Astrocyte (in vitro differentiated cells and primary cell): ENCODE measurements around the gene KRTAP10-2. TPM values are rescaled to one million over a fixed set of nuclear protein-coding genes. Genes with fewer than 3 reads are reported as not detected.
"Not testable (repeated sequence)": the region's sequence is repeated elsewhere in the genome, so short reads cannot be mapped to it uniquely, and the experiment has no call there.

ENCODE experiments used
- DNase-seq: peaks from one replicate; pipeline ENCODE4 v3.0.0-alpha.2; 2010; ENCODE audit warnings: low read depth
- FAIRE-seq: peaks from 2 replicates; lab custom pipeline; 2011; peaks lifted over from hg19 to GRCh38; lab: Jason Lieb, UNC
- H2AFZ ChIP-seq: 2 replicates; pipeline ENCODE4 v1.6.0; 2012; ENCODE audit warnings: low read depth, low read length, inconsistent platforms
- H3K27ac ChIP-seq: 2 replicates; pipeline ENCODE4 v1.5.1; 2011; ENCODE audit warnings: low read depth, low read length, inconsistent platforms
- H3K27me3 ChIP-seq: 2 replicates; pipeline ENCODE4 v1.6.0; 2011; ENCODE audit warnings: low read length, inconsistent platforms; ENCODE audit not compliant: insufficient read depth
- H3K36me3 ChIP-seq: 2 replicates; pipeline ENCODE4 v1.5.1; 2011; ENCODE audit warnings: low read length, inconsistent platforms; ENCODE audit not compliant: insufficient read depth
- H3K4me1 ChIP-seq: 2 replicates; pipeline ENCODE4 v1.5.1; 2011; ENCODE audit warnings: low read length, inconsistent platforms; ENCODE audit not compliant: insufficient read depth
- H3K4me2 ChIP-seq: 2 replicates; pipeline ENCODE4 v1.6.0; 2012; ENCODE audit warnings: low read length, inconsistent platforms
- H3K4me3 ChIP-seq: 2 replicates; pipeline ENCODE4 v1.5.1; 2011; ENCODE audit warnings: low read depth, mild to moderate bottlenecking, low read length, inconsistent platforms; ENCODE audit not compliant: insufficient read depth
- H3K79me2 ChIP-seq: 2 replicates; pipeline ENCODE4 v1.6.0; 2012; ENCODE audit warnings: mild to moderate bottlenecking, low read length, inconsistent platforms; ENCODE audit not compliant: insufficient read depth
- H3K9ac ChIP-seq: 2 replicates; pipeline ENCODE4 v1.6.0; 2012; ENCODE audit warnings: mild to moderate bottlenecking, low read length, inconsistent platforms
- H3K9me3 ChIP-seq: 2 replicates; pipeline ENCODE4 v1.5.1; 2012; ENCODE audit warnings: low read depth, mild to moderate bottlenecking, low read length, inconsistent platforms; ENCODE audit not compliant: insufficient read depth
- H4K20me1 ChIP-seq: 2 replicates; pipeline ENCODE4 v1.6.0; 2012; ENCODE audit warnings: low read length, inconsistent platforms; ENCODE audit not compliant: insufficient read depth
- H3K27ac Mint-ChIP-seq: one replicate; pipeline ENCODE4 v1.8.0; 2021; ENCODE audit warnings: mild to moderate bottlenecking, mixed read lengths; ENCODE audit not compliant: unreplicated experiment
- H3K27me3 Mint-ChIP-seq: one replicate; pipeline ENCODE4 v1.8.0; 2021; ENCODE audit warnings: low read depth, mixed read lengths; ENCODE audit not compliant: unreplicated experiment
- H3K36me3 Mint-ChIP-seq: one replicate; pipeline ENCODE4 v1.8.0; 2021; ENCODE audit warnings: low read depth, mixed read lengths; ENCODE audit not compliant: unreplicated experiment
- H3K4me1 Mint-ChIP-seq: one replicate; pipeline ENCODE4 v1.8.0; 2021; ENCODE audit warnings: low read depth, mixed read lengths; ENCODE audit not compliant: unreplicated experiment
- H3K4me3 Mint-ChIP-seq: one replicate; pipeline ENCODE4 v1.8.0; 2021; ENCODE audit warnings: mild to moderate bottlenecking, moderate library complexity, mixed read lengths; ENCODE audit not compliant: unreplicated experiment
- H3K9me3 Mint-ChIP-seq: one replicate; pipeline ENCODE4 v1.8.0; 2021; ENCODE audit warnings: mild to moderate bottlenecking, mixed read lengths; ENCODE audit not compliant: unreplicated experiment
- CTCF ChIP-seq: IDR thresholded peaks from 2 replicates; pipeline ENCODE4 v1.5.1; 2011; ENCODE audit warnings: low read depth, mild to moderate bottlenecking, inconsistent platforms, low read length, moderate library complexity; ENCODE audit not compliant: insufficient read depth
- EZH2 ChIP-seq: IDR thresholded peaks from 2 replicates; pipeline ENCODE4 v1.6.1; 2012; ENCODE audit warnings: mild to moderate bottlenecking, low read length, inconsistent platforms; ENCODE audit not compliant: insufficient read depth
- total RNA-seq: library from RNA; stranded (reverse); gene quantifications from 2 replicates; pipeline ENCODE4 v1.2.1, GENCODE V29; 2021

Gene KRTAP10-2
- total RNA-seq, 1 donor from 2014 or later = not detected

GRCh38 chr21:44582055-44582454 is 30.8 kb upstream of the KRTAP10-2 start:
- H4K20me1 ChIP-seq = no peaks in the 10 kb centered on the region
- no peak overlapping the region for H3K4me2 ChIP-seq
- TF ChIP-seq EZH2 = no peak
- no peak for TF ChIP-seq CTCF
- H3K27ac ChIP-seq = no peak overlapping the region
- H3K27me3 ChIP-seq = no peaks in the 10 kb centered on the region
- Mint-ChIP-seq H3K9me3 (peaks cover 33% of the 10 kb centered on the region), H3K27ac (no peak overlapping the region), H3K36me3 (no peaks in the 10 kb centered on the region), H3K4me1 (no peaks in the 10 kb centered on the region), H3K27me3 (peaks cover 29% of the 10 kb centered on the region), H3K4me3 (no peak overlapping the region)
- H3K36me3 ChIP-seq = no peaks in the 10 kb centered on the region
- DNase-seq (no peak), FAIRE-seq (no peak)
- H3K79me2 ChIP-seq = no peaks in the 10 kb centered on the region
- H2AFZ ChIP-seq = no peak overlapping the region
- no peak overlapping the region for H3K9ac ChIP-seq
- H3K4me3 ChIP-seq = no peak overlapping the region
- H3K4me1 ChIP-seq = no peaks in the 10 kb centered on the region
- peaks cover 10% of the 10 kb centered on the region for H3K9me3 ChIP-seq

DNA sequence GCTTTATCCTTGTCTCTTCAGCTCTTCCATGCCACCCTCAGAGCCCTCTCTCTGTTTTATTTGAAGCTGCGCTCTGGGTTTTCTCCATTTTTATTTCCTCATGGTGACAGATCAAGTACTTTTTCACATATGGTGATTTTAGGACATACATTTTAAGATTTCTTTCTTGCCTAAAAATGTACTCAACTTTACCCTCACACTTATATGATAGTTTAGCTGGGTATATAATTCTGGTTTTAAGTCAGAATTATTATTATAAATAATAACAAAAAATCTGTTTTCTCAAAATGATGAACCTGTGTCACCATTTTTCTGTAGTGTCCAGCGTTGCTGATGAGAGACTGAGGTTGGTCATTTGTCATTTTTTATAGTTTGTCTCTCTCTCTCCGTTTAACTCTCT is 29.9 kb upstream of the KRTAP10-2 start:
- no peak overlapping the region for H3K4me2 ChIP-seq
- no peak overlapping the region for H3K4me3 ChIP-seq
- TF ChIP-seq CTCF (no peak), EZH2 (no peak)
- H3K36me3 ChIP-seq = no peaks in the 10 kb centered on the region
- Mint-ChIP-seq H3K9me3 (peaks cover 29% of the 10 kb centered on the region), H3K4me3 (no peak overlapping the region), H3K4me1 (no peaks in the 10 kb centered on the region), H3K27me3 (peaks cover 20% of the 10 kb centered on the region), H3K27ac (no peak overlapping the region), H3K36me3 (no peaks in the 10 kb centered on the region)
- H3K9ac ChIP-seq = no peak overlapping the region
- FAIRE-seq (no peak), DNase-seq (no peak)
- H3K27ac ChIP-seq = no peak overlapping the region
- no peaks in the 10 kb centered on the region for H3K79me2 ChIP-seq
- H3K27me3 ChIP-seq = no peaks in the 10 kb centered on the region
- H2AFZ ChIP-seq = no peak overlapping the region
- H3K9me3 ChIP-seq = peaks cover 10% of the 10 kb centered on the region
- no peaks in the 10 kb centered on the region for H4K20me1 ChIP-seq
- no peaks in the 10 kb centered on the region for H3K4me1 ChIP-seq

- not testable (repeated sequence) for H3K27ac ChIP-seq, DNase-seq, H3K4me3 Mint-ChIP-seq, H3K9me3 ChIP-seq, H3K36me3 Mint-ChIP-seq, H3K27ac Mint-ChIP-seq, H3K4me1 Mint-ChIP-seq, H3K79me2 ChIP-seq, H3K4me2 ChIP-seq, FAIRE-seq, H3K36me3 ChIP-seq, H3K27me3 ChIP-seq, H3K4me3 ChIP-seq, H3K4me1 ChIP-seq, H3K9ac ChIP-seq, H4K20me1 ChIP-seq, H2AFZ ChIP-seq
- Mint-ChIP-seq H3K27me3 (peaks cover 20% of the 10 kb centered on the region), H3K9me3 (peaks cover 31% of the 10 kb centered on the region)
Observed at GRCh38 chr21:44580231-44580821, 29.0 kb upstream of the KRTAP10-2 start, which contains the start of gene KRTAP10-5. Gene KRTAP10-5 (minus strand): TSS chr21:44580604. CDS start chr21:44580578, 26 bp downstream.
